Keratinocyte (primary cell): ENCODE results near the gene DAPK2. TPM values are rescaled to one million over a fixed set of nuclear protein-coding genes. Genes with fewer than 3 reads are reported as not detected.

Experiments used
- DNase-seq: peaks from one replicate; pipeline ENCODE4 v3.0.0-alpha.2; 2011; ENCODE audit warnings: low read depth, missing footprints, low spot score
- FAIRE-seq: peaks from 2 replicates; lab custom pipeline; 2011; peaks lifted over from hg19 to GRCh38; lab: Jason Lieb, UNC
- H2AFZ ChIP-seq: 2 replicates; pipeline ENCODE4 v1.6.0; 2012; ENCODE audit warnings: low read length, control low read depth, inconsistent platforms; ENCODE audit not compliant: control insufficient read depth
- H3K27ac ChIP-seq: 2 replicates; pipeline ENCODE4 v1.5.1; 2011; ENCODE audit warnings: low read length; ENCODE audit not compliant: control insufficient read depth, insufficient read depth
- H3K27me3 ChIP-seq: 3 replicates; pipeline ENCODE4 v1.6.0; 2011; ENCODE audit warnings: low read length; ENCODE audit not compliant: control insufficient read depth, insufficient read depth; ENCODE audit errors: extremely low read depth
- H3K36me3 ChIP-seq, 2 experiments: 2 replicates in 1 of 2; 3 replicates in 1 of 2; pipeline ENCODE4 v1.5.1; 2011; ENCODE audit warnings: low read length in 2 of 2, mild to moderate bottlenecking in 1 of 2; ENCODE audit not compliant: control insufficient read depth in 2 of 2, insufficient read depth in 2 of 2; ENCODE audit errors: extremely low read depth in 1 of 2
- H3K4me1 ChIP-seq: 3 replicates; pipeline ENCODE4 v1.5.1; 2011; ENCODE audit warnings: low read length; ENCODE audit not compliant: control insufficient read depth, insufficient read depth; ENCODE audit errors: extremely low read depth
- H3K4me2 ChIP-seq: 3 replicates; pipeline ENCODE4 v1.6.0; 2011; ENCODE audit warnings: low read depth, low read length; ENCODE audit not compliant: control insufficient read depth, insufficient read depth; ENCODE audit errors: extremely low read depth
- H3K4me3 ChIP-seq, 3 experiments: fragments of 200-600 bp in 1 of 3; sonication (generic) in 1 of 3; 2 replicates in 2 of 3; 3 replicates in 1 of 3; pipeline ENCODE4 v1.5.1; 2011 to 2016; ENCODE audit warnings: low read length in 3 of 3, mild to moderate bottlenecking in 3 of 3, control low read depth in 2 of 3, inconsistent platforms in 1 of 3, low read depth in 1 of 3, mixed read lengths in 1 of 3, mixed run types in 1 of 3, moderate library complexity in 1 of 3; ENCODE audit not compliant: control insufficient read depth in 2 of 3, insufficient read depth in 2 of 3; ENCODE audit errors: extremely low read depth in 1 of 3
- H3K79me2 ChIP-seq: 2 replicates; pipeline ENCODE4 v1.6.0; 2012; ENCODE audit warnings: low read length; ENCODE audit not compliant: control insufficient read depth, insufficient read depth
- H3K9ac ChIP-seq: 3 replicates; pipeline ENCODE4 v1.6.0; 2011; ENCODE audit warnings: low read length; ENCODE audit not compliant: control insufficient read depth, insufficient read depth; ENCODE audit errors: extremely low read depth
- H3K9me1 ChIP-seq: 3 replicates; pipeline ENCODE4 v1.6.0; 2011; ENCODE audit warnings: low read length; ENCODE audit not compliant: control insufficient read depth, insufficient read depth; ENCODE audit errors: extremely low read depth
- H3K9me3 ChIP-seq: 2 replicates; pipeline ENCODE4 v1.5.1; 2012; ENCODE audit warnings: low read depth, low read length; ENCODE audit not compliant: control insufficient read depth
- H4K20me1 ChIP-seq: 3 replicates; pipeline ENCODE4 v1.6.0; 2011; ENCODE audit warnings: low read length; ENCODE audit not compliant: control insufficient read depth, insufficient read depth; ENCODE audit errors: extremely low read depth
- CTCF ChIP-seq, 3 experiments: IDR thresholded peaks in 1 of 3; conservative IDR thresholded peaks in 1 of 3; optimal IDR thresholded peaks in 1 of 3; 2 replicates in 2 of 3; 3 replicates in 1 of 3; pipeline versions ENCODE3 to v1.5.1; 2011; ENCODE audit warnings: low read length in 3 of 3, mild to moderate bottlenecking in 3 of 3, moderate library complexity in 2 of 3, control low read depth in 1 of 3, inconsistent platforms in 1 of 3; ENCODE audit not compliant: insufficient read depth in 2 of 3; ENCODE audit errors: extremely low read depth in 1 of 3
- EZH2 ChIP-seq: IDR thresholded peaks from one replicate; pipeline ENCODE4 v1.6.1; 2012; ENCODE audit warnings: inconsistent platforms, mild to moderate bottlenecking, low read length, moderate library complexity
- dilution Hi-C: fragments of 300-500 bp; cut with MboI; formaldehyde crosslinking; loops from one replicate; pipeline ENCODE4 v1.7.0; 2020; ENCODE audit warnings: low sequenced_read_pairs; ENCODE audit not compliant: extremely low pct_ligation_motif_present
- polyA plus RNA-seq, 5 experiments: library from polyadenylated mRNA; depleted of rRNA in 3 of 5; stranded (reverse) in 3 of 5; stranded (forward) in 1 of 5; unstranded in 1 of 5; fragments of >200 nt; gene quantifications; 1 replicate in 1 of 5; 2 replicates in 3 of 5; 3 replicates in 1 of 5; pipeline versions ENCODE4 v1.2.1 to v1.2.3, GENCODE V29; 2011 to 2012; ENCODE audit warnings: missing spikeins in 2 of 5, low read depth in 1 of 5, low replicate concordance in 1 of 5

The DAPK2 gene
- polyA plus RNA-seq, 1 donor (not counting 4 experiments of a cell fraction or from before 2014, with no cell fraction given) = 1.4 TPM

GRCh38 chr15:63905131-63905530 is 141.2 kb downstream of the DAPK2 start:
- TF ChIP-seq CTCF (optimal IDR thresholded peaks at IDR 0.05 in 1 of 3, IDR thresholded peaks at IDR 0.05 in 1 of 3, conservative IDR thresholded peaks at IDR 0.05 in 1 of 3; ENCODE audit: extremely low read depth in 1 of 3, insufficient read depth in 2 of 3, low read length in 3 of 3) = no peak
- no peak for TF ChIP-seq EZH2
- no peak overlapping the region for H3K27ac ChIP-seq
- no peaks in the 10 kb centered on the region for H3K79me2 ChIP-seq
- H2AFZ ChIP-seq = no peak overlapping the region
- H3K9me3 ChIP-seq = no peaks in the 10 kb centered on the region
- DNase-seq (no peak), FAIRE-seq (no peak)
- no peaks in the 10 kb centered on the region for H4K20me1 ChIP-seq
- no peaks in the 10 kb centered on the region for H3K9me1 ChIP-seq
- no peak overlapping the region for H3K9ac ChIP-seq
- H3K4me3 ChIP-seq = no peak overlapping the region
- dilution Hi-C loops = no loop called here
- no peaks in the 10 kb centered on the region for H3K36me3 ChIP-seq
- peaks cover 15% of the 10 kb centered on the region for H3K4me1 ChIP-seq
- H3K4me2 ChIP-seq = no peak overlapping the region
- H3K27me3 ChIP-seq = no peaks in the 10 kb centered on the region

GRCh38 chr15:63904042-63904441 is 142.2 kb downstream of the DAPK2 start:
- H3K4me3 ChIP-seq = no peak overlapping the region
- H3K27ac ChIP-seq = no peak overlapping the region
- dilution Hi-C loops = no loop called here
- peaks cover 4% of the 10 kb centered on the region for H3K4me1 ChIP-seq
- no peaks in the 10 kb centered on the region for H3K79me2 ChIP-seq
- H2AFZ ChIP-seq = no peak overlapping the region
- DNase-seq = no peak
- H3K9me1 ChIP-seq = no peaks in the 10 kb centered on the region
- FAIRE-seq = no peak
- H3K27me3 ChIP-seq = peaks cover under 1% of the 10 kb centered on the region
- H3K4me2 ChIP-seq = no peak overlapping the region
- no peak overlapping the region for H3K9ac ChIP-seq
- no peaks in the 10 kb centered on the region for H3K36me3 ChIP-seq
- H3K9me3 ChIP-seq = no peaks in the 10 kb centered on the region
- H4K20me1 ChIP-seq = no peaks in the 10 kb centered on the region
- TF ChIP-seq EZH2 (no peak), CTCF (optimal IDR thresholded peaks at IDR 0.05 in 1 of 3, IDR thresholded peaks at IDR 0.05 in 1 of 3, conservative IDR thresholded peaks at IDR 0.05 in 1 of 3; ENCODE audit: extremely low read depth in 1 of 3, insufficient read depth in 2 of 3, low read length in 3 of 3) (no peak)
